ENCODE results near the gene SPSB4. TPM values are rescaled to one million over a fixed set of nuclear protein-coding genes. Genes with fewer than 3 reads are reported as not detected.

SPSB4 gene
- total and polyA plus RNA-seq, 2 donors (not counting 1 experiment from before 2014, with no cell fraction given), result not detected

DNA sequence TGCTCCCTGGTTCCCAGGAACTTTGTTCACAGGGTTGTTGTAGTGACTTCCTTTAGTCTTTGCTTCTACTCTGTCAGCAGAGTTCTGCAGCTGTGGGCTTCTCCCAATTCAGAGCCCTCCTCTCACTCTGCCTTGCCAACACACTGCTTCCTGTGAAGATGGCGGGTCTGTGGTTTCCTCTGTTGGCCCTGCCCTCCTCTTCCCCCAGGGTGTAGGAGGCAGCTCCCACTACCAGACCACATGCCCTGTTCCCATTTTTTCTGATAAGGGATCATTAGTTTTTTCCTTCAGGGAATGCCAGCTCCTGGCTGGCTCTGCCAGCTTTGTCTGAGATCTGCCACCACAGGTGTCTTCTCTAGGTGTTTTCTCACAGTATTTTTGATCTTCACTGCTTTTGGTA lies 12.7 kb downstream of the SPSB4 start:
- Histone ChIP-seq H3K27me3 (replicated peaks in 1 of 4; ENCODE audit: control extremely low read depth in 1 of 4, control insufficient read depth in 3 of 4, insufficient read depth in 4 of 4, low read length in 3 of 4) (no peaks in the 10 kb centered on the region), H3K4me2 (replicated peaks; ENCODE audit: low read depth, low read length, poor library complexity, severe bottlenecking) (no peak overlapping the region), H3K36me3 (replicated peaks in 1 of 2; ENCODE audit: control extremely low read depth in 1 of 2, control insufficient read depth in 1 of 2, extremely low read depth in 1 of 2, insufficient read depth in 2 of 2, low read length in 1 of 2) (no peaks in the 10 kb centered on the region), H3K9me3 (ENCODE audit: control extremely low read depth in 1 of 3, control insufficient read depth in 2 of 3, insufficient read depth in 1 of 3, low read length in 2 of 3) (peaks cover 0 to 11% (median 0%) of the 10 kb centered on the region in 3 donors), H2AFZ (ENCODE audit: insufficient read depth, low read depth, low read length, poor library complexity, severe bottlenecking) (no peak overlapping the region), H3K4me3 (ENCODE audit: control extremely low read depth in 1 of 5, extremely low read depth in 1 of 5, insufficient read depth in 1 of 5, low read depth in 2 of 5, low read length in 4 of 5) (no peak overlapping the region), H3K4me1 (ENCODE audit: control insufficient read depth in 2 of 2, insufficient read depth in 2 of 2, low read length in 2 of 2) (no peaks in the 10 kb centered on the region), H3K27ac (ENCODE audit: low read length in 2 of 2) (no peak overlapping the region), H3K79me2 (ENCODE audit: control insufficient read depth, insufficient read depth, low read length) (no peaks in the 10 kb centered on the region), H3K9ac (ENCODE audit: low read length) (no peak overlapping the region), H4K20me1 (ENCODE audit: control insufficient read depth, insufficient read depth, low read length, poor library complexity, severe bottlenecking) (no peaks in the 10 kb centered on the region)
- Mint-ChIP-seq H3K4me3 (no peak overlapping the region), H3K27ac (no peak overlapping the region), H3K27me3 (peaks cover 8% of the 10 kb centered on the region), H3K9me3 (ENCODE audit: insufficient read depth) (no peaks in the 10 kb centered on the region), H3K4me1 (no peaks in the 10 kb centered on the region)
- ATAC-seq (ENCODE audit: low read depth) (no peak), DNase-seq (no peak)
- intact Hi-C loops (cut with micrococcal nuclease), result no loop called here
- ChIA-PET POLR2A (no interaction called here), CTCF (no interaction called here)
- TF ChIP-seq EZH2 (IDR thresholded peaks at IDR 0.05; ENCODE audit: borderline replicate concordance, insufficient read depth, low read depth, low read length, poor library complexity, severe bottlenecking), result no peak
- TF ChIP-seq, protein P1, sequence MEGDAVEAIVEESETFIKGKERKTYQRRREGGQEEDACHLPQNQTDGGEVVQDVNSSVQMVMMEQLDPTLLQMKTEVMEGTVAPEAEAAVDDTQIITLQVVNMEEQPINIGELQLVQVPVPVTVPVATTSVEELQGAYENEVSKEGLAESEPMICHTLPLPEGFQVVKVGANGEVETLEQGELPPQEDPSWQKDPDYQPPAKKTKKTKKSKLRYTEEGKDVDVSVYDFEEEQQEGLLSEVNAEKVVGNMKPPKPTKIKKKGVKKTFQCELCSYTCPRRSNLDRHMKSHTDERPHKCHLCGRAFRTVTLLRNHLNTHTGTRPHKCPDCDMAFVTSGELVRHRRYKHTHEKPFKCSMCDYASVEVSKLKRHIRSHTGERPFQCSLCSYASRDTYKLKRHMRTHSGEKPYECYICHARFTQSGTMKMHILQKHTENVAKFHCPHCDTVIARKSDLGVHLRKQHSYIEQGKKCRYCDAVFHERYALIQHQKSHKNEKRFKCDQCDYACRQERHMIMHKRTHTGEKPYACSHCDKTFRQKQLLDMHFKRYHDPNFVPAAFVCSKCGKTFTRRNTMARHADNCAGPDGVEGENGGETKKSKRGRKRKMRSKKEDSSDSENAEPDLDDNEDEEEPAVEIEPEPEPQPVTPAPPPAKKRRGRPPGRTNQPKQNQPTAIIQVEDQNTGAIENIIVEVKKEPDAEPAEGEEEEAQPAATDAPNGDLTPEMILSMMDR (IDR thresholded peaks at IDR 0.05), result no peak
- WGBS (ENCODE audit: insufficient coverage), result no CpG with 5 or more reads among the region's 1 CpG

DNA sequence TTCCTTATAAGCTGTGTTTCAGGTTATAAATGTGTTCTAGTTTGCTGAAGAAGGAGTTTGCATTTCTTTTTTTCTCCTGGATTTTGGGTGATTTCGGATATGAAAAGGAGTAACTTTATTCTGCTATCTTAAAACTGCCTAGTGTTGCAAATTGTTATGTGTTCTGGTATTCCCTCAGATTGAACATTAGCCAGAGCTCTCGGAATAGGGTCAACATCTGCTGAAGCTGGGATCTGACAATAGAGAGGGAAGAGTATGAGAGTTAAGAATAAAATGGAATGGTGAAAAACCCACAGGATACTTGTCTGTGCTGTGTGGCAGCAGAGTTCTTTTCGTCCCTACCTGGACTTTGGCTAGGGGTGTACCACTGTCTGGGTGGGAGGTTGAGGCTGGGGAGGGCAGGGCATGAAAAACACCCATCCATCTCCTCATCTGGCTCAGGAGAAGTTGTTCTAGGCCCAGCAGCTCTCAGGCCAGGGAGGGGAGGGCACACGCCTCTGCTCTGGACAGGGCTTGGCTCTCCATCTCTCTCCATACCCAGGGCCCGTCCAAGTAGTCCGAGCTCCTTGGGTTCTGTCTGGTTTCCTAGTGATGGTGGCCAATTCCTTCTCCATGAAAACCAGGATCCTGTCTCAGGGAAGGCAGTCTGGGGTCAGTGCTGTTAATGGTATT lies 13.2 kb downstream of the SPSB4 start:
- 100% methylated on average over 1 of the region's 6 CpGs for WGBS (ENCODE audit: insufficient coverage)
- H3K9ac ChIP-seq (ENCODE audit: low read length), result no peak overlapping the region
- DNase-seq, result no peak
- no peaks in the 10 kb centered on the region for H4K20me1 ChIP-seq (ENCODE audit: control insufficient read depth, insufficient read depth, low read length, poor library complexity, severe bottlenecking)
- no peak overlapping the region for H3K4me3 Mint-ChIP-seq
- no peak overlapping the region for H3K4me2 ChIP-seq (replicated peaks; ENCODE audit: low read depth, low read length, poor library complexity, severe bottlenecking)
- H3K79me2 ChIP-seq (ENCODE audit: control insufficient read depth, insufficient read depth, low read length), result no peaks in the 10 kb centered on the region
- H3K9me3 Mint-ChIP-seq (ENCODE audit: insufficient read depth), result no peaks in the 10 kb centered on the region
- ChIA-PET CTCF (no interaction called here), POLR2A (no interaction called here)
- no peak overlapping the region for H3K27ac ChIP-seq (ENCODE audit: low read length in 2 of 2)
- no peaks in the 10 kb centered on the region for H3K4me1 Mint-ChIP-seq
- no peak for ATAC-seq (ENCODE audit: low read depth)
- H3K27me3 Mint-ChIP-seq, result peaks cover 8% of the 10 kb centered on the region
- H2AFZ ChIP-seq (ENCODE audit: insufficient read depth, low read depth, low read length, poor library complexity, severe bottlenecking), result no peak overlapping the region
- no peak overlapping the region for H3K4me3 ChIP-seq (ENCODE audit: control extremely low read depth in 1 of 5, extremely low read depth in 1 of 5, insufficient read depth in 1 of 5, low read depth in 2 of 5, low read length in 4 of 5)
- peaks cover 0 to 6% (median 0%) of the 10 kb centered on the region in 3 donors for H3K9me3 ChIP-seq (ENCODE audit: control extremely low read depth in 1 of 3, control insufficient read depth in 2 of 3, insufficient read depth in 1 of 3, low read length in 2 of 3)
- H3K27me3 ChIP-seq (replicated peaks in 1 of 4; ENCODE audit: control extremely low read depth in 1 of 4, control insufficient read depth in 3 of 4, insufficient read depth in 4 of 4, low read length in 3 of 4), result no peaks in the 10 kb centered on the region
- no peaks in the 10 kb centered on the region for H3K4me1 ChIP-seq (ENCODE audit: control insufficient read depth in 2 of 2, insufficient read depth in 2 of 2, low read length in 2 of 2)
- no peaks in the 10 kb centered on the region for H3K36me3 ChIP-seq (replicated peaks in 1 of 2; ENCODE audit: control extremely low read depth in 1 of 2, control insufficient read depth in 1 of 2, extremely low read depth in 1 of 2, insufficient read depth in 2 of 2, low read length in 1 of 2)
- H3K27ac Mint-ChIP-seq, result no peak overlapping the region
- intact Hi-C loops (cut with micrococcal nuclease), result no loop called here
- TF ChIP-seq, protein P1 (IDR thresholded peaks at IDR 0.05), result no peak
- TF ChIP-seq EZH2 (IDR thresholded peaks at IDR 0.05; ENCODE audit: borderline replicate concordance, insufficient read depth, low read depth, low read length, poor library complexity, severe bottlenecking), result no peak
